Fibroblast of mammary gland (primary cell): ENCODE results near the gene DGCR2.
"Not testable (repeated sequence)": the region's sequence is repeated elsewhere in the genome, so short reads cannot be mapped to it uniquely, and the experiment has no call there.

Experiments used
- DNase-seq: peaks from one replicate; pipeline ENCODE4 v3.0.0-alpha.2; 2010; ENCODE audit warnings: low read depth
- H3K4me3 ChIP-seq: 2 replicates; pipeline ENCODE4 v1.5.1; 2011; ENCODE audit warnings: low read depth, mild to moderate bottlenecking, low read length, moderate library complexity; ENCODE audit not compliant: control insufficient read depth
- CTCF ChIP-seq: conservative IDR thresholded peaks from 2 replicates; pipeline ENCODE4 v1.5.1; 2011; ENCODE audit warnings: low read depth, low read length, inconsistent platforms; ENCODE audit not compliant: control insufficient read depth, insufficient read depth

DGCR2 gene

DNA sequence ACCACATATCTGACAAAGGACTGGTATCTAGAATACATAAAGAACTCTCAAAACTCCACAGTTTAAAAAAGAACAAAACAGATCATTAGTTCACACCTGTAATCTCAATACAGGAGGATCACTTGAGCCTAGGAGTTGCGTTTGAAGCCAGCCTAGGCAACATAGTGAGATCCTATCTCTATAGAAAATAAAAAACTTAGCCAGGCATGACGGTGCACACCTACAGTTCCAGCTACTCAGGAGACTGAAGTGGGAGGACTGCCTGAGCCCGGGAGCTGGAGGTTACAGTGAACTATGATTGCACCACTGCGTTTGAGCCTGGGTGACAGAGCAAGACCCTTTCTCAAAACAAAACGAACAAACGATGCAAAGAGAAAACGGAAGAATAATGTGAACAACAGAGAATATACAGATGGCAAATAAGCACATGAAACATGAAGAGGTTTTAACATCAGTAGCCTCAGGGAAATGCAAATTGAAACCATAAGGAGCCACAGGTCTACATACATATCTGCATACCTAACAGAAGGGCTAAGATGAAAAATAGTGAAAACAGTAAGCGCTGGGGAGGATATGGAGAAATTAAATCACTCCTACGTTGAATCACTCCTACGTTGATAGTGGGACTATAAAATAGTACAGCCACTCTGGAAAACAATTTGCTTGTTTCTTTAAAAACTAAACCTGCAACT lies 70.7 kb downstream of the DGCR2 start:
- TF ChIP-seq CTCF, result no peak
- DNase-seq, result no peak
- no peak overlapping the region for H3K4me3 ChIP-seq

GRCh38 chr22:19050847-19051246 lies 71.4 kb downstream of the DGCR2 start:
- H3K4me3 ChIP-seq, DNase-seq: not testable (repeated sequence)

GRCh38 chr22:19050117-19050516 lies 72.1 kb downstream of the DGCR2 start:
- TF ChIP-seq CTCF, result no peak
- no peak overlapping the region for H3K4me3 ChIP-seq
- DNase-seq, result no peak

DNA sequence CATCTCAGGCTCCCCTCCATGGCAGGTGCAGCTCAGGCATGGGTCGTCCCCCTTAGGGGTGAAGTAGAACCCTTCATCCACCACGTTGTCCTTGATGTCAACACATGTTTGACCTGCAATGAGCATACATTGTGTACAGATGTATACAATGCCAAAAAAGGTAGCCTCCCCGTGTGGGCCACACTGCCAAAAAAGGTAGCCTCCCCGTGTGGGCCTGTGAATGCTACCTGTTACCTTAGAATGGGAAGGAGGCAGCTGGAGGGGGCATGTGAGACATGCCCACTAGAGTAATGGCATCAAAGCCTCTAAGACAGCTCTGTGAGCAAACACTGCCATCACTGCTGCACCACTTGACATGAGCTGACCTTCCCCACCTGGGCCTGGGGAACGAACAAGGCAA lies 73.7 kb downstream of the DGCR2 start:
- no peak overlapping the region for H3K4me3 ChIP-seq
- no peak for TF ChIP-seq CTCF
- no peak for DNase-seq

DNA sequence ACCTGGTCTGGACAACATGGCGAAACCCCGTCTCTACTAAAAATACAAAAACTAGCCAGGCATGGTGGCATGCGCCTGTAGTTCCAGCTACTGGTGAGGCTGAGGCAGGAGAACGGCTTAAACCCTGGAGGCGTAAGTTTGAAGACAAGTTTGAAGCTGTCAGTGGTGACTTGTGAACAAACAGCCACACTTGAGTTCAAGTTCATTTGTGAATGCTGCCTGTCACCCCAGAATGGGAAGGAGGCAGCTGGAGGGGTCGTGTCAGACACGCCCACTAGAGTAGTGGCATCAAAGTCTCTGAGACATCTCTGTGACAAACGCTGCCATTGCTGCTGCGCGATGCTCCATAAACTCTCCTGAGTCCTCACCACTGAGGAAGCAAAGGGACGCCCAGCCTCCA lies 74.2 kb downstream of the DGCR2 start:
- no peak for TF ChIP-seq CTCF

DNA sequence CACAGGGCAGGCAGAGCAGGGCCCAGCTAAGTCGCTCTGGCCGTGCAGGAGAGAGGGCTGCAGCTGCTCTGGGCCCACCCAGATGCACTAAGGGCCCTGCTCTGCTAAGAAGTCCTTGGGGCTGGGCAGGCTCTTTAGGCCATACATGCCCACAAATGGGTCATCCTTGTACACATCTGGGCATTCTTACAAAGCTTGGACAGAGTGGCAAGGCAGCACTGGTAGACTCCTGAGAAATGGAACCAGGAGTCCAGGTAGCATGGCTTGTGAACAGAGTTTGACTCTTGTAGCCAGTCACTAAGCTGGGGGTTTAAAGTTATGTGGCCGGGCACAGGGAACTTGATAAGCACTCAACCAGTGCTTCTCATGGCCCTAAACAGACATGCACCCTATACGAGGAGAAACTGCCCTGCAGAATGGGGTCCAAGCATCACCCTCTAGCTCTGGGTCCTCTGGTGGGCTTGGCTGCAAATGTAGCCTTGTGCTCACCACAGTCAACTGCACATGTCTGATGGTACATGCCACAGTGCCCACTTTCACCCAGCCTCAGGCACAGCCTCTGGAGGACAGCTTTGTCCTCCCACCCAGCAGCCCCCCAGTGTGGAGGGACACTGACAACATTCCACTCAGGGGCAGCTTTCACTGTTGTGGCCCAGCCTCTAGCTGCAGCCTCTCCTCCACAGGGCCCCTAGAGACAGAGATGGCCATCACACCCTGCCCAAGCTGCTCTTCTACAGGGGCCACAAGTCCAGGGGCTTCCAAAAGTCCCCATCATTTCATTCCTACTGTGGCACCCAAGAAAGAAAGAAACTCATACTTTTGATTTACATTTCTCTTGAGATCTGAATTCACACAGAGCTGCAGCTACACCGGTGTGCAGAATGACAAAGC lies 75.2 kb downstream of the DGCR2 start:
- TF ChIP-seq CTCF, result no peak
- no peak for DNase-seq
- no peak overlapping the region for H3K4me3 ChIP-seq

More for the DNA sequence above, 74.2 kb downstream of the DGCR2 start:
- DNase-seq, result no peak
- no peak overlapping the region for H3K4me3 ChIP-seq

GRCh38 chr22:19046287-19046686 lies 75.9 kb downstream of the DGCR2 start:
- no peak overlapping the region for H3K4me3 ChIP-seq
- no peak for DNase-seq
- TF ChIP-seq CTCF, result no peak
